Fibroblast of skin of right biceps (primary cell): ENCODE measurements around the gene ARMCX1.
"Not testable (repeated sequence)": the region's sequence is repeated elsewhere in the genome, so short reads cannot be mapped to it uniquely, and the experiment has no call there.

ENCODE experiments used
- DNase-seq: peaks from one replicate; pipeline ENCODE4 v3.0.0-alpha.2; 2013

Gene ARMCX1

DNA sequence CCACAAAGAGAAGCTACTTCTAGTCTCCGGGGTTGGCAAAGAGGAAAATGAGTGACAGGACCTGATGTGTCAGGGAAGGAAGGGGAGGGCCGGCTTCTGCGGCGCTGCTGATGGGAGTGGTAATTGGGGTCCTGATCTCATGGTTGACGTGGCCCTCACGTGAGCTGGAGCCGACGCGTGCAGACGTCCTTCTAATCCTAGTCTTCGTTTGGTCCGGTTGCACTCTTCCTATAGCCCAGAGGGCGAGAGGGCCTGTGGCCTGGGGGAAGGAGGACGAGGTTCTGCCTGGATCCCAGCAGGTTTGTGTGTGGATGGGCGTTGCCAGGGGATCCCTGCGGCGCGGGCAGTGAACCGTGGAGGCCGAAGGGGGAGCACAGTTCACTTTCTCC is at the start of gene ARMCX1:
TSS of gene ARMCX1 (plus strand) at position 186 of the 389 bp plus-strand sequence. CDS start 2,384 bp downstream, outside the sequence.
- DNase-seq: peak; percentile 81

DNA sequence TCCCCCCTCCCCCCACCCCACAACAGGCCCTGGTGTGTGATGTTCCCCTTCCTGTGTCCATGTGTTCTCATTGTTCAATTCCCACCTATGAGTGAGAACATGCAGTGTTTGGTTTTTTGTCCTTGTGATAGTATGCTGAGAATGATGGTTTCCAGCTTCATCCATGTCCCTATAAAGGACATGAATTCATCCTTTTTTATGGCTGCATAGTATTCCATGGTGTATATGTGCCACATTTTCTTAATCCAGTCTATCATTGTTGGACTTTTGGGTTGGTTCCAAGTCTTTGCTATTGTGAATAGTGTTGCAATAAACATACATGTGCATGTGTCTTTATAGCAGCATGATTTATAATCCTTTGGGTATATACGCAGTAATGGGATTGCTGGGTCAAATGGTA is 47.4 kb upstream of the ARMCX1 start:
- DNase-seq: not testable (repeated sequence)

- DNase-seq: no peak
Observed at GRCh38 chrX:101507372-101507771, 43.0 kb upstream of the ARMCX1 start.

- no peak for DNase-seq
Observed at GRCh38 chrX:101507986-101508385, 42.4 kb upstream of the ARMCX1 start.

GRCh38 chrX:101530944-101531343 is 19.4 kb upstream of the ARMCX1 start:
- no peak for DNase-seq

DNA sequence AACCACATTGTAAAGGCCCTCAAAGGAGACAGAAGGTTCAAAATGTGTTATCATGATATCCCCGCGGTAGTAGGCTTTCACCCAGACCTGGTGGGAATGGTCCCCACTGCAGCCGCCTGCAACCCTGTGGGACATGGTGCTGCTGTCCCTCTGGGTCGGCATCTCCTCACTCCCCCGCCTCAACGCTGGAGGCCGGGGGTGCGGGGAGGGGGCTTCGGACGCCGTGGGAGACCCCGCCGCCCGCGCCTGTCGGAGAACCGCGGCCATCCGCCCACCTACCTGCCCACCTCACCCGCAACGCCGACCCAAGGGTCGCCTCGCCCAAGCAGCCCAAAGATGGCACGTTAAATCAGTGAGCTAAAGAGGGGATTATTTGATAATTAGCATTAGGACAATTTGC is 11.2 kb upstream of the ARMCX1 start:
- no peak for DNase-seq

GRCh38 chrX:101550751-101551379 is 518 bp downstream of the ARMCX1 start:
- peak; percentile 53 for DNase-seq

DNA sequence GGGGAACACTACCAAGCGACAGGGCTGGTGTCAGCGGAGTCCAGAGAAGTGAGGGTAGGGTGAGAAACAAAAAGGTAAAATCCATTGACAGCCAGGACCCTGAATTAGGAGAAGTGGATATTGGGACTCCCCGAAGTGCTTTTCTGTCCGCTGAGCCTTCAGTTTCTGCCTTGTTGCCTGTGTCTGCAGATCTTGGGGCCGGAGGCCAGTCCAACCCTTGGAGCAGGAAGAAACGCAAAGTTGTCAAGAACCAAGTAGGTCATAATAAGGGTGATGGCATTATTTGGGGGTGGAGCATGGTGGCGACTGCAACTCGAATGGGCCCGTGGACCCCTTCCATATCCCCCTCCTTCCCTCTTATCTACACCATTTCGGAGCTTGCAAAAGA is 1.0 kb downstream of the ARMCX1 start:
- DNase-seq: no peak

GRCh38 chrX:101552714-101553113 is 2.4 kb downstream of the ARMCX1 start:
- no peak for DNase-seq

DNA sequence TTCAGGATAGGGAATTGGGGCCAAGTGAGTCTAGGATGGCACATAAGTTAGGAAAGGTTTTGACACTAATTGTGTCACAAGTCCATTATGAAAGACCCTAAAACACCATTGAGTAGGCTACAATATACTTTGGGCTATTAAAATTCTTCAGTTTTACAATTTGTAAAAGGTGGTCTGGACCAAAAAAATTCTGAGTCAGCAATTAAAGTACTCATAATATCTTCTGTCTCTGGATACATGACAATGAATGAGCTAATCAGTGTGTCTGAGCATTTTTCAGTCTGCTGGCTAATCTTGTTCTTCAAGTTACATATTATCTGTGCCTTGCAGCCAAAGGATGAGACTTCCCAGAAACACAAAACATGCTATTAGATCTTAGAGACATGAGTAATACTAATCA is 14.3 kb downstream of the ARMCX1 start:
- no peak for DNase-seq

GRCh38 chrX:101595739-101596419 is 45.5 kb downstream of the ARMCX1 start:
- peak; percentile 76 for DNase-seq

GRCh38 chrX:101599592-101599991 is 49.2 kb downstream of the ARMCX1 start:
- DNase-seq: not testable (repeated sequence)

DNA sequence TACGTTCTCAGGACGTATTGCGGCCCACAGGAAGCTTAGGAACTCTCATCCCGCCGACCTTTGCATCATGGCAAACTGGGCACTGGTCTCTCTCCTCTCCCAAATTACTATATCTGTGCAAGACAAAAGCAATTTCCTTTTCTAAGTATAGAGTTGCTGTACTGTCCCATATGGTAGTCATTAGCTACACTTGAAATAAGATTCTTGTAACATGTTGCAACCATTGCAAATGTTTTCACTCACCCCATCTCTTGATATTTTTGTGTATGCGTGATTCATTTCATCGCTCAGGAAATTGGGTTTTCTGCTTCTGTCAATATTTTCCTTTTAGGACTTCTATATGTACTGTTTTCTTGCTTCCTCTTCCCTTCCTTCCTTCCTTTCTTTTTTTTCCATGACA is 51.7 kb downstream of the ARMCX1 start:
- DNase-seq: peak; percentile 76
